GM18517 (cell line): ENCODE data around the gene FPR2.
"Not testable (repeated sequence)": the region's sequence is repeated elsewhere in the genome, so short reads cannot be mapped to it uniquely, and the experiment has no call there.

Source experiments
- ATAC-seq: cut with Tn5 transposase; IDR thresholded peaks from one replicate; pipeline ENCODE4 v1.9.1; 2021; ENCODE audit warnings: mild to moderate bottlenecking, moderate library complexity; ENCODE audit not compliant: unreplicated experiment

Gene FPR2

GRCh38 chr19:51760697-51761356, at the start of gene FPR2:
TSS of gene FPR2 (plus strand) at chr19:51761180. CDS start at chr19:51768659, 7,479 bp downstream.
- no peak for ATAC-seq

- no peak for ATAC-seq
Measured at GRCh38 chr19:51711702-51712101, 49.3 kb upstream of the FPR2 start.

- no peak for ATAC-seq
Measured at GRCh38 chr19:51712461-51713081, 48.4 kb upstream of the FPR2 start.

GRCh38 chr19:51713319-51714285, 47.4 kb upstream of the FPR2 start:
- ATAC-seq, result no peak

- no peak for ATAC-seq
Measured at GRCh38 chr19:51714848-51715247, 46.1 kb upstream of the FPR2 start.

GRCh38 chr19:51715850-51716249, 45.1 kb upstream of the FPR2 start:
- ATAC-seq, result no peak

GRCh38 chr19:51716925-51717324, 44.1 kb upstream of the FPR2 start:
- no peak for ATAC-seq

GRCh38 chr19:51719251-51719988, 41.6 kb upstream of the FPR2 start:
- no peak for ATAC-seq

GRCh38 chr19:51721905-51722304, 39.1 kb upstream of the FPR2 start:
- ATAC-seq, result no peak

- no peak for ATAC-seq
Measured at GRCh38 chr19:51722492-51722891, 38.5 kb upstream of the FPR2 start.

- no peak for ATAC-seq
Measured at GRCh38 chr19:51724543-51724942, 36.4 kb upstream of the FPR2 start.

- ATAC-seq, result no peak
Measured at GRCh38 chr19:51726049-51726448, 34.9 kb upstream of the FPR2 start.

GRCh38 chr19:51727349-51727880, 33.6 kb upstream of the FPR2 start:
- no peak for ATAC-seq

- ATAC-seq, result no peak
Measured at GRCh38 chr19:51729781-51730180, 31.2 kb upstream of the FPR2 start.

- ATAC-seq, result no peak
Measured at GRCh38 chr19:51733742-51734522, 27.0 kb upstream of the FPR2 start.

- no peak for ATAC-seq
Measured at GRCh38 chr19:51735759-51736449, 25.1 kb upstream of the FPR2 start.

- ATAC-seq, result no peak
Measured at GRCh38 chr19:51737389-51737788, 23.6 kb upstream of the FPR2 start.

- no peak for ATAC-seq
Measured at GRCh38 chr19:51737924-51738323, 23.1 kb upstream of the FPR2 start.

GRCh38 chr19:51738523-51738922, 22.5 kb upstream of the FPR2 start:
- not testable (repeated sequence) for ATAC-seq
